Liver (tissue), 9 donors: ENCODE data around the gene ARHGAP10. TPM values are rescaled to one million over a fixed set of nuclear protein-coding genes. Genes with fewer than 3 reads are reported as not detected.

Experiments used
- DNase-seq: peaks from one replicate; pipeline ENCODE4 v3.0.0-alpha.2; 2017; ENCODE audit warnings: low spot score
- H3K27ac ChIP-seq, 2 donors: one replicate each; pipeline ENCODE4 v1.7.0; 2013; ENCODE audit warnings: inconsistent platforms in 2 of 2, low read length in 2 of 2, control low read depth in 1 of 2, low read depth in 1 of 2, mild to moderate bottlenecking in 1 of 2
- H3K27me3 ChIP-seq, 4 donors: one replicate each; pipeline versions ENCODE4 v1.6.1 to v1.7.0; 2013; ENCODE audit warnings: low read length in 3 of 4, inconsistent platforms in 1 of 4, mild to moderate bottlenecking in 1 of 4, moderate library complexity in 1 of 4; ENCODE audit not compliant: control insufficient read depth in 4 of 4, insufficient read depth in 4 of 4
- H3K36me3 ChIP-seq, 4 donors: one replicate each; pipeline versions ENCODE4 v1.6.1 to v1.7.0; 2013; ENCODE audit warnings: low read length in 3 of 4, mild to moderate bottlenecking in 3 of 4, low read depth in 1 of 4, moderate library complexity in 1 of 4; ENCODE audit not compliant: control insufficient read depth in 4 of 4, insufficient read depth in 3 of 4
- H3K4me1 ChIP-seq, 4 donors: one replicate each; pipeline versions ENCODE4 v1.6.1 to v1.7.0; 2013; ENCODE audit warnings: low read length in 3 of 4, mild to moderate bottlenecking in 3 of 4, moderate library complexity in 1 of 4; ENCODE audit not compliant: control insufficient read depth in 4 of 4, insufficient read depth in 4 of 4
- H3K4me3 ChIP-seq, 3 donors: one replicate each; pipeline versions ENCODE4 v1.6.1 to v1.7.0; 2013; ENCODE audit warnings: low read length in 3 of 3, control low read depth in 1 of 3, low read depth in 1 of 3, mild to moderate bottlenecking in 1 of 3
- H3K9ac ChIP-seq, 2 donors: one replicate each; pipeline ENCODE4 v1.7.0; 2013; ENCODE audit warnings: low read length in 2 of 2, mild to moderate bottlenecking in 2 of 2, moderate library complexity in 2 of 2, control low read depth in 1 of 2, low read depth in 1 of 2
- H3K9me3 ChIP-seq, 4 donors: one replicate each; pipeline versions ENCODE4 v1.6.1 to v1.7.0; 2013; ENCODE audit warnings: low read length in 3 of 4; ENCODE audit not compliant: control insufficient read depth in 4 of 4
- EGR1 ChIP-seq, 2 donors: IDR thresholded peaks; 2 replicates each; pipeline ENCODE4 v1.6.1; 2016 to 2018; ENCODE audit warnings: antibody characterized with exemption in 2 of 2, low read depth in 2 of 2
- FOXA1 ChIP-seq: IDR thresholded peaks from 2 replicates; pipeline ENCODE4 v1.6.1; 2016; ENCODE audit warnings: antibody characterized with exemption
- FOXA2 ChIP-seq: IDR thresholded peaks from 2 replicates; pipeline ENCODE4 v1.6.1; 2016; ENCODE audit warnings: antibody characterized with exemption
- GABPA ChIP-seq, 2 donors: IDR thresholded peaks in 1 of 2; conservative IDR thresholded peaks in 1 of 2; 2 replicates each; pipeline ENCODE4 v1.6.1; 2016; ENCODE audit warnings: antibody characterized with exemption in 2 of 2, mild to moderate bottlenecking in 1 of 2, moderate library complexity in 1 of 2
- HNF4A ChIP-seq, 2 donors: conservative IDR thresholded peaks; 2 replicates each; pipeline ENCODE4 v1.6.1; 2016; ENCODE audit warnings: antibody characterized with exemption in 2 of 2, mild to moderate bottlenecking in 2 of 2
- HNF4G ChIP-seq: IDR thresholded peaks from 2 replicates; pipeline ENCODE4 v1.6.1; 2016; ENCODE audit warnings: antibody characterized with exemption
- JUND ChIP-seq, 2 donors: IDR thresholded peaks; 2 replicates each; pipeline ENCODE4 v1.6.1; 2016; ENCODE audit warnings: antibody characterized with exemption in 2 of 2
- MAX ChIP-seq: IDR thresholded peaks from 2 replicates; pipeline ENCODE4 v1.6.1; 2016; ENCODE audit warnings: antibody characterized with exemption
- NR2F2 ChIP-seq: IDR thresholded peaks from 2 replicates; pipeline ENCODE4 v1.6.1; 2016; ENCODE audit warnings: antibody characterized with exemption
- RAD21 ChIP-seq, 2 donors: IDR thresholded peaks; 2 replicates each; pipeline ENCODE4 v1.6.1; 2016; ENCODE audit warnings: antibody characterized with exemption in 2 of 2, mild to moderate bottlenecking in 2 of 2
- REST ChIP-seq: IDR thresholded peaks from 2 replicates; pipeline ENCODE4 v1.6.1; 2016; ENCODE audit warnings: antibody characterized with exemption, mild to moderate bottlenecking
- RXRA ChIP-seq, 2 donors: IDR thresholded peaks; 2 replicates each; pipeline ENCODE4 v1.6.1; 2017 to 2018; ENCODE audit warnings: antibody characterized with exemption in 2 of 2, mild to moderate bottlenecking in 1 of 2
- SP1 ChIP-seq: IDR thresholded peaks from 2 replicates; pipeline ENCODE4 v1.6.1; 2018; ENCODE audit warnings: antibody characterized with exemption, mild to moderate bottlenecking
- TAF1 ChIP-seq: conservative IDR thresholded peaks from 2 replicates; pipeline ENCODE4 v1.6.1; 2016; ENCODE audit warnings: antibody characterized with exemption, mild to moderate bottlenecking
- YY1 ChIP-seq: IDR thresholded peaks from 2 replicates; pipeline ENCODE4 v1.6.1; 2016; ENCODE audit warnings: antibody characterized with exemption, mild to moderate bottlenecking
- ZBTB33 ChIP-seq: IDR thresholded peaks from 2 replicates; pipeline ENCODE4 v1.6.1; 2016; ENCODE audit warnings: antibody characterized with exemption
- WGBS: extraction: QIAGEN DNeasy Blood & Tissue Kit; methylation state at CpG from one replicate; pipeline ENCODE4 v1.1.7; 2013; 5-methylcytosine and 5-hydroxymethylcytosine counted together
- polyA plus RNA-seq, 2 donors: library from polyadenylated mRNA; stranded (reverse) in 1 of 2; unstranded in 1 of 2; fragments of 200-250 nt in 1 of 2; fragments of >200 nt in 1 of 2; fragmentation: Nextera tagmentation in 1 of 2; extraction: Ambion mirVana in 1 of 2; gene quantifications; one replicate each; pipeline versions ENCODE4 v1.2.1 to v1.2.3, GENCODE V29; 2013 to 2015
- total RNA-seq, 2 donors: library from RNA; depleted of rRNA; stranded (reverse); fragments of >200 nt; gene quantifications; one replicate each; pipeline ENCODE4 v1.2.3, GENCODE V29; 2014
- TF ChIP-seq, protein P1 (sequence below): fragments of 150-350 bp; IDR thresholded peaks from 2 replicates; pipeline ENCODE4 v1.5.1; 2017; ENCODE audit warnings: improper control_type of control experiment, low read depth, low read length; ENCODE audit not compliant: missing input control
- TF ChIP-seq, protein P2 (sequence below): IDR thresholded peaks from 2 replicates; pipeline ENCODE4 v1.6.1; 2016; ENCODE audit warnings: antibody characterized with exemption
- donor health status: healthy.
- donor health status: healthy.
- donor health status: healthy.
- donor health status: healthy.
- donor health status: healthy.

Gene ARHGAP10
- total and polyA plus RNA-seq, 4 donors, result 1.5 to 13.0 (median 4.3) TPM

DNA sequence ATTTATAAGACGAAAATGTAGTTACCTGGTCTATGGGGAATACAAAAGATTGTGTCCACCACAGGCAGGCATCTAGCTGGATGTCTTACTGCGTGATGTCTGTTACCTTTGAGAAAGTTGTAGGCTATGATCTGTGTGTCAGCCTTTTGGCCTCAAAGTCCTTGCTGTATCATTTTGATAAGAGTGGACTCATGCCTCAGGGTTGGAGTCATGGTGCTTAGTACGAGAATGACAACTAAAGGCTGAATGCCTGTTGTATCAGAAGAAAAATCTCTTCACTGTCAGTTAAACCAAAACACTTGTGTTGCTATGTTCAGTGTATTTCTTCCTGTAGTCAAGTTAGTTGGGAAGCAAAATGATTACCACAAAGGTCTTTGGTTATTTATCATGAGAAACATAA, 226.2 kb downstream of the ARHGAP10 start:
- no peak for DNase-seq
- no peaks in the 10 kb centered on the region for H3K9me3 ChIP-seq
- no peaks in the 10 kb centered on the region for H3K36me3 ChIP-seq
- H3K9ac ChIP-seq, result no peak overlapping the region
- no peaks in the 10 kb centered on the region for H3K4me1 ChIP-seq
- H3K4me3 ChIP-seq, result no peak overlapping the region
- TF ChIP-seq TAF1 (no peak), EGR1 (IDR thresholded peaks at IDR 0.05; ENCODE audit: low read depth in 2 of 2) (no peak), GABPA (IDR thresholded peaks at IDR 0.05 in 1 of 2, conservative IDR thresholded peaks at IDR 0.05 in 1 of 2) (no peak), RAD21 (IDR thresholded peaks at IDR 0.05) (no peak), RXRA (IDR thresholded peaks at IDR 0.05) (no peak), ZBTB33 (no peak), SP1 (no peak), JUND (IDR thresholded peaks at IDR 0.05) (no peak), MAX (no peak), REST (no peak), HNF4A (conservative IDR thresholded peaks at IDR 0.05) (no peak), NR2F2 (no peak)
- TF ChIP-seq, protein P1, sequence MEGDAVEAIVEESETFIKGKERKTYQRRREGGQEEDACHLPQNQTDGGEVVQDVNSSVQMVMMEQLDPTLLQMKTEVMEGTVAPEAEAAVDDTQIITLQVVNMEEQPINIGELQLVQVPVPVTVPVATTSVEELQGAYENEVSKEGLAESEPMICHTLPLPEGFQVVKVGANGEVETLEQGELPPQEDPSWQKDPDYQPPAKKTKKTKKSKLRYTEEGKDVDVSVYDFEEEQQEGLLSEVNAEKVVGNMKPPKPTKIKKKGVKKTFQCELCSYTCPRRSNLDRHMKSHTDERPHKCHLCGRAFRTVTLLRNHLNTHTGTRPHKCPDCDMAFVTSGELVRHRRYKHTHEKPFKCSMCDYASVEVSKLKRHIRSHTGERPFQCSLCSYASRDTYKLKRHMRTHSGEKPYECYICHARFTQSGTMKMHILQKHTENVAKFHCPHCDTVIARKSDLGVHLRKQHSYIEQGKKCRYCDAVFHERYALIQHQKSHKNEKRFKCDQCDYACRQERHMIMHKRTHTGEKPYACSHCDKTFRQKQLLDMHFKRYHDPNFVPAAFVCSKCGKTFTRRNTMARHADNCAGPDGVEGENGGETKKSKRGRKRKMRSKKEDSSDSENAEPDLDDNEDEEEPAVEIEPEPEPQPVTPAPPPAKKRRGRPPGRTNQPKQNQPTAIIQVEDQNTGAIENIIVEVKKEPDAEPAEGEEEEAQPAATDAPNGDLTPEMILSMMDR, result no peak
- TF ChIP-seq, protein P2, sequence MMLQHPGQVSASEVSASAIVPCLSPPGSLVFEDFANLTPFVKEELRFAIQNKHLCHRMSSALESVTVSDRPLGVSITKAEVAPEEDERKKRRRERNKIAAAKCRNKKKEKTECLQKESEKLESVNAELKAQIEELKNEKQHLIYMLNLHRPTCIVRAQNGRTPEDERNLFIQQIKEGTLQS, result no peak
- 89% methylated on average over 3 of the region's 3 CpGs for WGBS
- H3K27ac ChIP-seq, result no peak overlapping the region
- peaks cover 0 to 3% (median 0%) of the 10 kb centered on the region in 4 donors for H3K27me3 ChIP-seq

GRCh38 chr4:147958489-147959065, 226.7 kb downstream of the ARHGAP10 start:
- H3K27ac ChIP-seq, result no peak overlapping the region
- H3K9me3 ChIP-seq, result no peaks in the 10 kb centered on the region
- DNase-seq, result no peak
- TF ChIP-seq JUND (IDR thresholded peaks at IDR 0.05) (no peak), YY1 (no peak), HNF4G (no peak), REST (no peak), EGR1 (IDR thresholded peaks at IDR 0.05; ENCODE audit: low read depth in 2 of 2) (no peak), TAF1 (no peak), FOXA1 (no peak), GABPA (IDR thresholded peaks at IDR 0.05 in 1 of 2, conservative IDR thresholded peaks at IDR 0.05 in 1 of 2) (no peak), RAD21 (IDR thresholded peaks at IDR 0.05) (no peak), FOXA2 (no peak), NR2F2 (no peak), SP1 (no peak)
- TF ChIP-seq, protein P1, result no peak

More at GRCh38 chr4:147958489-147959065, 226.7 kb downstream of the ARHGAP10 start:
- no peak overlapping the region for H3K4me3 ChIP-seq
- WGBS, result 81% methylated on average over 4 of the region's 4 CpGs
- H3K36me3 ChIP-seq, result no peaks in the 10 kb centered on the region
- no peaks in the 10 kb centered on the region for H3K4me1 ChIP-seq
- no peak overlapping the region for H3K9ac ChIP-seq
- peaks cover 0 to 3% (median 0%) of the 10 kb centered on the region in 4 donors for H3K27me3 ChIP-seq
